ENCODE results near the gene TRAPPC2B.

TRAPPC2B gene

DNA sequence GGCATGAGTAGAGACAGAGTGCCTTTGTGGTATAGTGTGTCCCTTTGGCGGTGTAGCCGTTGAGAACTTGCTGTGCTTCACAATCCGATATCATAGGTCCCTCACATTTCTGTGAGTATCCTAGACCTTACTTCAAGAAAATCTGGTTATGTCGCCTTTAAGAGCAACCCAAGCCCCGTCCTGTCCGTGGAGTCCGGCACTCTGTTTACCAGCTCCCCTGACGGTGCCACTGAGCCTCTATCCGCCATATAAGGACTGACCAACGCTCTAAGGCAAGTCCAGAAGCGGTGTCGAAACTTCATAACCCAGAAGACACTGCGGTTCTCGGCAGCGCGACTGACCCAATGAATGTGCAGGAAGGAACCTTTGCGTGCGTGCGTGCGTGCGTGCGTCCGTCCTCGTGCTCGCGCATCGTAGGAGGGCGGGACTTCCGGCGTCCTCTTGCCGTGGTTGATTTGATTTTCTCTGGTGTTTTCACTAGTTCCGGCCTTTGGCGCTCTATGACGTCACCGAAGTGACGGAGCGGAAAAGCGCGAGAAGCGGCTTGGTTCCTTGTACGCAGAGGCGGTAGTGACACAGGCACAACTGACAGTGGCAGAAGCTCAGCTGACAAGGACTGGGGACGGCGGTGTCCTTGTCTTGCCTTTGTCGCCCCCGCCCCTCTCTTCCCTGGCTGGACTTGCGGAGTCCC lies at the start of gene TRAPPC2B, which contains the start of gene ZNF547:
Gene TRAPPC2B, plus strand, starts transcription at position 555 of the 691 bp plus-strand sequence. CDS start 1,283 bp downstream, outside the sequence.
Gene ZNF547, plus strand, starts transcription at position 555 of the 691 bp plus-strand sequence. CDS start 5,005 bp downstream, outside the sequence.
- peak within 1 kb of the TSS; percentile 95 for H3K4me3 Mint-ChIP-seq
- peaks cover 8% of the 10 kb centered on the region for H3K9me3 Mint-ChIP-seq

DNA sequence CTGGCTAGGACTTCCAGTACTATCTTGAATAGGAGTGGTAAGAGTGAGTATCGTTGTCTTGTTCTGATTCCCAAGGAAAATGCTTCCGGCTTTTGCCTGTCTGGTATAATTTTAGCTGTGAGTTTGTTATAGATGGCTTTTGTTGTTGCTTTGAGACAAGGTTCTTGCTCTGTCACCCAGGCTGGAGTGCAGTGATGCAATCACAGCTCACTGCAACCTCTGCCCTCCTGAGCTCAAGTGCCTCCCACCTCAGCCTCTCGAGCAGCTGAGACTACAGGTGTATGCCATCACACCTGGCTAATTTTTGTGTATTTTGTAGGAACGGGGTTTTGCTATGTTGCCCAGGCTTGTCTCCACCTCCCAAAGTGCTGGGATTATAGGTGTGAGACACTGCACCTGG lies 49.2 kb upstream of the TRAPPC2B start:
- no peaks in the 10 kb centered on the region for H3K36me3 Mint-ChIP-seq
- H3K27ac Mint-ChIP-seq = no peak overlapping the region
- H3K9me3 Mint-ChIP-seq = peaks cover 3% of the 10 kb centered on the region
- peaks cover 27% of the 10 kb centered on the region for H3K27me3 Mint-ChIP-seq
- no peak for ATAC-seq
- H3K4me3 Mint-ChIP-seq = no peak overlapping the region
- peaks cover 4% of the 10 kb centered on the region for H3K4me1 Mint-ChIP-seq

More for the DNA sequence above, at the start of gene TRAPPC2B, which contains the start of gene ZNF547:
- Mint-ChIP-seq H3K27me3 (no peaks in the 10 kb centered on the region), H3K36me3 (peaks cover 28% of the 10 kb centered on the region), H3K4me1 (peaks cover 17% of the 10 kb centered on the region), H3K27ac (peak within 1 kb of the TSS; percentile 90)
- ATAC-seq = peak; percentile 98

DNA sequence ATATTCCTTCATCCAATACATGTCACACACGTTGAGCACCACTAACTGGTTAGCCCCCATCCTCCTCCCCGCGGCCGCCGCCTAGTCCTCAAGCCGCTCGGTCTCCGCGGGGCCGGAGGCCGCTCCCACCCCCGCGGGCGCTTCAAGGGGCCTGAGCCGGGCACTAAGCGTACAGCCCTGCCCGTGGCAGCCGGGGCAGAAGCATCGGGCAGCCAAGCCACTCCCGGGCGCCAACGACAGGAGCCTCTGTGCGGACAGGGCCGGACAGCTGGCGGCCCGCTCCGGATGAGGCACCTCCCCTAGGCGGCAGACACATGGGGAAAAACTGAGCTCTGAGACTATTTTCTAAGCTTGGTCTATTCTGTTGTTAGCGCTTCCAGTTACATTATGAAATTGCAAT lies 45.8 kb upstream of the TRAPPC2B start:
- Mint-ChIP-seq H3K36me3 (peaks cover 6% of the 10 kb centered on the region), H3K27ac (no peak overlapping the region), H3K4me3 (no peak overlapping the region), H3K4me1 (peaks cover 32% of the 10 kb centered on the region), H3K9me3 (no peaks in the 10 kb centered on the region), H3K27me3 (peaks cover 27% of the 10 kb centered on the region)
- no peak for ATAC-seq

DNA sequence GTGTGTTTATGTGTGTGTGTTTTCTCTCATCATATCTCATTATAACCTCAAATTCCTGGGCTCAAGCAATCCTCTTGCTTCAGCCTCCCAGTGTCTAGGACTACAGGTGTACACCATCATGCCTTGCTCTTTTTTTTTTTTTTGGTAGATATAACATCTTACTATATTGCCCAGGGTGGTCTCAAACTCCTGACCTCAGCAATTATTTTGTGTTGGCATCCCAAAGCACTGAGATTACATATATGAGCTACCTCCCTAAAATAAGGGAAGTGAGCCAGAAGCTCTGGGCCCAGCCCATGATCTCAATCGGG lies 43.5 kb upstream of the TRAPPC2B start:
- Mint-ChIP-seq H3K27me3 (peaks cover 19% of the 10 kb centered on the region), H3K36me3 (peaks cover 29% of the 10 kb centered on the region), H3K4me3 (peak overlapping the region; percentile 96), H3K9me3 (no peaks in the 10 kb centered on the region), H3K4me1 (peaks cover 41% of the 10 kb centered on the region), H3K27ac (peak overlapping the region; percentile 95)
- ATAC-seq = peak; percentile 77

DNA sequence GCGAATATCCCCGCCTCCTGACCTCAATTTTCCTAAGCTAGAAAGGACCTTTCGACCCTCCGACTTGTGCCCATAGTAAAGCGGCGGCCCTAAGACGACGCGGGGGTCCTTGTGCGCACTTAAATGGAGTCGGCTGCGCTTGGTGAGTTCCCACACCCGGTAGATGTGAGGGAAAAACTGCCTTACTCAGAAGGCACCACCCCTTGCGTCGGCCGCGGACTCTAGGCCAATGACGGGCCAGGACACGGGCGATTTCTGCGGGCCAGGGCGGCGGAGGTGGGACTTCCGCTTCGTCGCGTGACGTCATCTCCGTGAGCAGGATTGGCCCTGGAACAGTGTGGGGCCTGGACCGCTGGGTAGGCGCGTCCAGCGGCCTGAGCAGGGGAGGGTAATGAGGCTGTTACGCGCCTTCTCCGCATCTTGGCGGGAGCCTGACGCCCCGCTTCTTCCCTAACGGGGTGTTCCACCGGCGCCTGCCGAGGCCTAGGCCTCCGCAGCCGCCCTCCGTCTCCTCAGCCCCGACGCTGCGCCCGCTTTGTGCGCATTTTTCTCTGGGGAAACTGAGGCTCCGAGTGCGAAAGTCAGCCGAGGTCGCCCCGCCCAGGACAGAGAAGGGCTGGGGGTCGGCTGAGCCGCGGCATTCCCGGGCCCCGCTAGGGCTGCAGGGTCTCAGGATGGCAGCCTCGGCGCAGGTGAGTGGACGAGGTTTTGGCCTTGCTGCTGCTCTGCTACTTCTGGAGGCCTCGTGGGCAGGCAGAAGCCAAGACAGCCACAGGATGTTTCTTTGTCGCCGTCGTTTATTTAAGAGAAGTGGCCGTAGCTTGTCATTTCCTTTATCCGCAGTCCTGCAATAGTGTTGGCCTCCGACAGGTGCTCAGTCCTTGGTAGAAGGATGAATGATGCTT lies 42.9 kb upstream of the TRAPPC2B start, which contains the start of gene ZNF543:
Gene ZNF543, plus strand, starts transcription at position 293 of the 905 bp plus-strand sequence. Its CDS starts 382 bp downstream, at position 675.
- peaks cover 41% of the 10 kb centered on the region for H3K4me1 Mint-ChIP-seq
- peak within 1 kb of the TSS; percentile 96 for H3K4me3 Mint-ChIP-seq
- no peaks in the 10 kb centered on the region for H3K9me3 Mint-ChIP-seq
- H3K27ac Mint-ChIP-seq = peak within 1 kb of the TSS; percentile 95
- ATAC-seq = peak; percentile 100
- H3K27me3 Mint-ChIP-seq = peaks cover 13% of the 10 kb centered on the region
- peaks cover 36% of the 10 kb centered on the region for H3K36me3 Mint-ChIP-seq

DNA sequence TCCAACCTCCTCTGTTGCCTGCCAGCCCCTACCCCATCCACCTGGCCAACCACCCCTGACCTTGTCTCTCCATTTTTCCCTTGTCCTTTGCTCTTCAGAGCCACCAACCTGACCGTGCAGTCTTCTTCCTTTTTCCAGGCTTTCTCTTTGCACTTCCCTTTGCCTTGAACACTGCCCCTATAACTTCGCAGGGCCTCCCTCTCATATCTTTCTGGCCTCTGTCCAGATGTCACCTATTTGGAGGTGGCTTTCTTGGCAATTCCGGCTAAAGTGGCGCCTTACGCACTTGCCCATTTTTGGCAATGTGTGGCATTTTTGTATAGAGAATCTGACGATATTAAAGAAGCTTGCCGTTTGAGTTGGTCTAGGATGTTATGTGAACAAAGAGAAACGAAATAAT lies 42.2 kb upstream of the TRAPPC2B start:
- Mint-ChIP-seq H3K9me3 (no peaks in the 10 kb centered on the region), H3K36me3 (peaks cover 42% of the 10 kb centered on the region), H3K27ac (peak overlapping the region; percentile 95)

DNA sequence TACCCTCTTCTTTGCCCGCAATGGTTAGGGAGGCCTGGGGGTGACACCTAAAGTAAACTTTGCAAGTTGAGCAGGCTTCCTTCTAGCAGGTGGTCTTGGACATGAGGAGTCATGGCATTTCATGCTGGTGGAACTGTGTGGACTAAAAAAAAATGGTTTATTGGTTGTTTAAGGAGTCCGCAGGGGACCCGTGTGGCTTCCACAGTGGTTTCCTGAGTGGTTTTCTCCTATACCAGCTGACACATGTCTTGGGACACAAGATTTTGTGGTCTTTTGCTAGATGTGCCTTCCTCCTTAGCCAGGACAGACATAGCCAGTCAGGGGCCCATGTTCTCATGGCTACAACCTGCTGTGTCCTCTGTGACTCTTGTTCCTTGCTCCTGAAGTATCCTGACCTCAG lies 41.6 kb upstream of the TRAPPC2B start:
- no peak overlapping the region for H3K27ac Mint-ChIP-seq
- ATAC-seq = no peak
- H3K27me3 Mint-ChIP-seq = peaks cover 11% of the 10 kb centered on the region
- peaks cover 41% of the 10 kb centered on the region for H3K4me1 Mint-ChIP-seq
- H3K9me3 Mint-ChIP-seq = no peaks in the 10 kb centered on the region
- peaks cover 49% of the 10 kb centered on the region for H3K36me3 Mint-ChIP-seq
- H3K4me3 Mint-ChIP-seq = peak overlapping the region; percentile 96

More for the DNA sequence above, 42.2 kb upstream of the TRAPPC2B start:
- Mint-ChIP-seq H3K4me3 (peak overlapping the region; percentile 96), H3K27me3 (peaks cover 11% of the 10 kb centered on the region), H3K4me1 (peaks cover 41% of the 10 kb centered on the region)
- no peak for ATAC-seq

DNA sequence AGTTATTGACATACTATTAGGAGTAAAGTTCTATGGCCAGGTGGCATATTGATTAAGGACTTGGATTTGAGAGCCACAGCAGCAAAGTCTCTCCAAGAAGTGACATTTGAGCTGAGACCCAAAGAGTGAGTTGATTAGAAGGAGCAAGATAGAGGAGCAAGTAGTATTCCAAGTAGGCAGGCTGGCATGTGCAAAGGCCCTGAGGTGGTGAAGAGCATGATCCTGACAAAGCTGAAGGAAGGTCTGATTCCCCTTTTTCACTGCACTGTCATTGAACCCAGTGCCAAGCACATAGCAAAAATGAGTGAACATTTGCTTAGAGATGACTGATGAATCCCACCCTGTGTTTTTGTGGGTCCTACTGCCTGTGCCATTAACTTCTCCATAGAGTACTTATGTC lies 38.4 kb upstream of the TRAPPC2B start:
- Mint-ChIP-seq H3K27me3 (no peaks in the 10 kb centered on the region), H3K4me1 (peaks cover 30% of the 10 kb centered on the region), H3K36me3 (peaks cover 81% of the 10 kb centered on the region), H3K9me3 (peaks cover 6% of the 10 kb centered on the region), H3K27ac (no peak overlapping the region), H3K4me3 (no peak overlapping the region)
- ATAC-seq = no peak

DNA sequence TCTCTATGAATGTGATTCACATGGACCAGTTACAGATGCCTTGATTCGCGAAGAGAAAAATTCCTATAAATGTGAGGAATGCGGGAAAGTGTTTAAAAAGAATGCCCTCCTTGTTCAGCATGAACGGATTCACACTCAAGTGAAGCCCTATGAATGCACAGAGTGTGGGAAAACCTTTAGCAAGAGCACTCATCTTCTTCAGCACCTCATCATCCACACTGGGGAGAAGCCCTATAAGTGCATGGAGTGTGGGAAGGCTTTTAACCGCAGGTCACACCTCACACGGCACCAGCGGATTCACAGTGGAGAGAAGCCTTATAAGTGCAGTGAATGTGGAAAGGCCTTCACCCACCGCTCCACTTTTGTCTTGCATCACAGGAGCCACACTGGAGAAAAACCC lies 35.4 kb upstream of the TRAPPC2B start:
- Mint-ChIP-seq H3K27me3 (no peaks in the 10 kb centered on the region), H3K4me1 (peaks cover 4% of the 10 kb centered on the region), H3K36me3 (peaks cover 95% of the 10 kb centered on the region), H3K27ac (no peak overlapping the region), H3K9me3 (peaks cover 6% of the 10 kb centered on the region), H3K4me3 (no peak overlapping the region)
- ATAC-seq = no peak

DNA sequence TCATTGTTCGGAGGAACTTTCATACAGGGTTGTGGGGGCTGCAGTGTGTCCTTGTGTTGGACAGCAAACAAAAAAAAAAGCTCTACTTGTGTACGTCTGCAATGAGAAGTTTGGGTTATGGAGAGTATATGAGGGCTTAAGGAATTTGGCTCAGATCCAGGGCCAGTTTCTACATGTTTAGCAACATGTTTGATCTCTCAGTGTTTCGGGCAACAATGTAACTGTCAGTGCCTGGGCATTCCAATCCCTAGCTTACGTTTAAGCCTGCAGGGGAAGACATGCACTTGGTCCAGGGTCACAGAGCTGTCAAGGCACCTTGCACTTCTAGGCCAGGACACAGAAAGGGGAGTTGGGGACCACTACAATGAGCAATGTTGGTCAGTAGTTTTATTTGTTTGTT lies 29.2 kb upstream of the TRAPPC2B start:
- H3K9me3 Mint-ChIP-seq = no peaks in the 10 kb centered on the region
- no peak overlapping the region for H3K27ac Mint-ChIP-seq
- no peak overlapping the region for H3K4me3 Mint-ChIP-seq
- ATAC-seq = no peak
- no peaks in the 10 kb centered on the region for H3K27me3 Mint-ChIP-seq
- H3K4me1 Mint-ChIP-seq = no peaks in the 10 kb centered on the region
- H3K36me3 Mint-ChIP-seq = peaks cover 58% of the 10 kb centered on the region

DNA sequence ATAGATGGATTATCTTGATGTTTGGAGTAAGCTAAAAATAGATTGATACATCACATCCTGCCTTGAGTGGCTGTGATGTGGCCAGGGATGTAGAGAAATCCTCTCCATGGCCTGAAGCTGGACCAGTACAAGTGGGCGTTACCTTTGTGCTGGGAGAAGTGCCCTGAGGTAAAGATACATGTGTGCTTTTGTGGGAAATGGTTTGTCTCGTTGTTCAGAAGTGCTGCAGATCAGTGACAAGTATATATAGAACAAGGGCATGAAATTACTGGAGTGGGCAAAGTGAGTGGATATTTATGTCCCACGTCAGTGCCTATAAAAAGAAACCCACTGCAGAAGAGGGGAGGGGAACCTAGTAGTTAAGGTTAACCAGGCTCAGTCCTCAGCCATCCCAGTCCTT lies 24.5 kb upstream of the TRAPPC2B start:
- Mint-ChIP-seq H3K9me3 (no peaks in the 10 kb centered on the region), H3K36me3 (peaks cover 22% of the 10 kb centered on the region), H3K27me3 (no peaks in the 10 kb centered on the region), H3K4me1 (no peaks in the 10 kb centered on the region), H3K27ac (no peak overlapping the region), H3K4me3 (no peak overlapping the region)
- no peak for ATAC-seq

DNA sequence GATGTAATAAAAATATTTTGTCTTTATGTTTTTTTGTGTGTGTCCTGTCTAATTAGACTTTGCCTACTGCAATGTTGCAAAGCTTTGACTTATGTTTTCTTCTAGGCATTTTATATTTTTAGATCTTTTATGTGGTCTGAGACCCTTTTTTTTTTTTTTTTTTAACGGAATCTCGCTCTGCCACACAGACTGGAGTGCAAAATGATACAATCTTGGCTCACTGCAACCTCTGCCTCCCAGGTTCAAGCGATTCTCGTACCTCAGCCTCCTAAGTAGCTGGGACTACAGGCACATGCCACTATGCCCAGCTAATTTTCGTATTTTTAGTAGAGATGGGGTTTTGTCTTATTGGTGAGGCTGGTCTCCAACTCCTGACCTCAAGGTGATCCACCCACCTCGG lies 20.8 kb upstream of the TRAPPC2B start:
- Mint-ChIP-seq H3K36me3 (no peaks in the 10 kb centered on the region), H3K27ac (no peak overlapping the region), H3K4me1 (no peaks in the 10 kb centered on the region), H3K27me3 (no peaks in the 10 kb centered on the region), H3K9me3 (no peaks in the 10 kb centered on the region), H3K4me3 (no peak overlapping the region)
- ATAC-seq = no peak

DNA sequence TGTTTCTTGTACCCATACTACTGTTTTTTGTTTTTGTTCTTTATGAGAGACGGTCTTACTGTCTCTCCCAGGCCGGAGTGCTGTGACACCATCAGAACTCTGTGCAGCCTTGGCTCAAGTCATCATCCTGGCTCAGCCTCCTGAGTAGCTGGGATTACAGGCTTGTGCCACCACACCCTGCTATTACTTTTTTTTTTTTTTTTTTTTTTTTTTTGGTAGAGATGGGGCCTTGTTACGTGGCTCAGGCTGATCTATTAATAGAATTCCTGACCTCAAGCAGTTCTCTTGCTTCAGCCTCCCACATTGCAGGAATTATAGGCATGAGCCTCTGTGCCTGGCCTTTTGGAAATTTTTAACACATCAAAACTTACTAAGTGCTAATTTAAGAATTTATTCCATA lies 15.2 kb upstream of the TRAPPC2B start:
- Mint-ChIP-seq H3K4me1 (peaks cover 30% of the 10 kb centered on the region), H3K9me3 (peaks cover 8% of the 10 kb centered on the region), H3K4me3 (no peak overlapping the region), H3K36me3 (peaks cover 21% of the 10 kb centered on the region), H3K27ac (no peak overlapping the region), H3K27me3 (no peaks in the 10 kb centered on the region)
- ATAC-seq = no peak

DNA sequence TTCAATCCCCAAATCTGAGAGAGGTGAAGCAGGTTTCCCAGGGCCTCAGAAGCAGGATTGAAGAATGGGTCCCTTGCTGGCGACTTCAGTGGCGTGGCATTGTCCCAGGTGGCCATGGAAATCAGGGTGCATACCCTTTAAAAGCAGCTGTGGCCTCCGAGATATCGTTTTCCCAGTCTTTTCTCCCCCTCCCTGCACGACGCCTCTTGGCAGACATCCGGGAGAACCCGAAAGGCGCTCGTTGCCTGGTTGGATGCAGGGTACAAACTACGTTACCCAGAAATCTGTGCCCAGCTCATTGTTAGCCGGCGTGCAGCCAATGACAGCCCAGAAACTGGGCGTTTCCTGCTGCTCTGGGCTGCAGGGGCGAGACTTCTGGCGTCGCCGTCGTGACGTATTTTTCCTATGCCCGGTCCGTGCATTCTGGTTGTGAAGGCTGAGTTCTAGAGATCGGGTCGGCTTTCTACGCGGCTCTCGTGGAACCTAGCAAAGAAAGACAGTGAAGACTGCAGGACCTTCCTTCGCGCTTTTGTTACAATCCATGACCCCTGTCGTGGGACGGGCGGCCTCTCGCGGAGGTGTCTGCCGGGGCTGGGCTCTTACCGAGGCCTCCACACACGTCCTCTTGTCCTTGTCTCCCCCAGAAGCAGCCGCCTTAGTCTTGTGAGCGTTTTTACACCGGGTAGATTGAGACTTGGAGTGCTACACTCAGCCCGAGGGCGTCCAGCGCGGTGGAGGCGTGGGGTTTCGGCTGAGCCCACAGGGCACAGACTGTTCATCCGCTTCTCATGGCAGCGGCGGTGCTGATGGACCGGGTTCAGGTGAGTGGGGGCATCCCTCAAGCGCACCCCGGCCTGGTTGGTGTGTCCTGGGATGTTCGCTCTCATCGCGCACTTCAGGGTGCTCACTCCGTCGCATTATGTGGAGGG lies 12.2 kb upstream of the TRAPPC2B start, which contains the start of gene ZNF304:
Gene ZNF304, plus strand, starts transcription at position 395 of the 929 bp plus-strand sequence. Its CDS starts 394 bp downstream, at position 789.
- Mint-ChIP-seq H3K27ac (peak within 1 kb of the TSS; percentile 96), H3K4me3 (peak within 1 kb of the TSS; percentile 96), H3K36me3 (peaks cover 51% of the 10 kb centered on the region), H3K27me3 (no peaks in the 10 kb centered on the region), H3K4me1 (peaks cover 37% of the 10 kb centered on the region), H3K9me3 (peaks cover 26% of the 10 kb centered on the region)
- peak; percentile 100 for ATAC-seq
